ENCODE measurements around the gene USH1C. TPM values are rescaled to one million over a fixed set of nuclear protein-coding genes. Genes with fewer than 3 reads are reported as not detected.

Gene USH1C
- polyA plus RNA-seq, 3 donors = not detected

- 83% methylated on average over 4 of the region's 11 CpGs for WGBS (ENCODE audit: insufficient coverage)
- Histone ChIP-seq H3K79me2 (ENCODE audit: insufficient read depth, low read length) (no peaks in the 10 kb centered on the region), H3K9me3 (replicated peaks in 1 of 2; ENCODE audit: control insufficient read depth in 1 of 2, insufficient read depth in 1 of 2, low read length in 2 of 2) (no peaks in the 10 kb centered on the region), H3K9ac (ENCODE audit: insufficient read depth, low read length, poor library complexity, severe bottlenecking) (no peak overlapping the region), H3K4me3 (replicated peaks in 1 of 3; ENCODE audit: low read depth in 2 of 3, low read length in 3 of 3) (no peak overlapping the region), H3K27ac (ENCODE audit: low read depth in 1 of 2, low read length in 2 of 2) (no peak overlapping the region), H3K27me3 (ENCODE audit: control insufficient read depth in 2 of 2, insufficient read depth in 2 of 2, low read length in 2 of 2) (no peaks in the 10 kb centered on the region), H3K4me2 (replicated peaks; ENCODE audit: extremely low read depth, low read length, poor library complexity, severe bottlenecking) (no peak overlapping the region), H3K4me1 (ENCODE audit: control insufficient read depth in 1 of 2, insufficient read depth in 2 of 2, low read length in 2 of 2) (no peaks in the 10 kb centered on the region), H4K20me1 (ENCODE audit: insufficient read depth, low read length) (no peaks in the 10 kb centered on the region), H2AFZ (ENCODE audit: insufficient read depth, low read depth, low read length, poor library complexity, severe bottlenecking) (no peak overlapping the region), H3K36me3 (replicated peaks in 1 of 2; ENCODE audit: control insufficient read depth in 1 of 2, insufficient read depth in 2 of 2, low read length in 2 of 2) (no peaks in the 10 kb centered on the region)
- Mint-ChIP-seq H3K4me3 (no peak overlapping the region), H3K36me3 (no peaks in the 10 kb centered on the region), H3K9me3 (no peaks in the 10 kb centered on the region), H3K27ac (no peak overlapping the region), H3K27me3 (ENCODE audit: low read depth in 3 of 3) (peaks cover 0 to 1% (median 1%) of the 10 kb centered on the region in 3 donors), H3K4me1 (no peaks in the 10 kb centered on the region)
- intact Hi-C loops (cut with micrococcal nuclease) = no loop called here
- DNase-seq = no peak
- TF ChIP-seq, protein P1, sequence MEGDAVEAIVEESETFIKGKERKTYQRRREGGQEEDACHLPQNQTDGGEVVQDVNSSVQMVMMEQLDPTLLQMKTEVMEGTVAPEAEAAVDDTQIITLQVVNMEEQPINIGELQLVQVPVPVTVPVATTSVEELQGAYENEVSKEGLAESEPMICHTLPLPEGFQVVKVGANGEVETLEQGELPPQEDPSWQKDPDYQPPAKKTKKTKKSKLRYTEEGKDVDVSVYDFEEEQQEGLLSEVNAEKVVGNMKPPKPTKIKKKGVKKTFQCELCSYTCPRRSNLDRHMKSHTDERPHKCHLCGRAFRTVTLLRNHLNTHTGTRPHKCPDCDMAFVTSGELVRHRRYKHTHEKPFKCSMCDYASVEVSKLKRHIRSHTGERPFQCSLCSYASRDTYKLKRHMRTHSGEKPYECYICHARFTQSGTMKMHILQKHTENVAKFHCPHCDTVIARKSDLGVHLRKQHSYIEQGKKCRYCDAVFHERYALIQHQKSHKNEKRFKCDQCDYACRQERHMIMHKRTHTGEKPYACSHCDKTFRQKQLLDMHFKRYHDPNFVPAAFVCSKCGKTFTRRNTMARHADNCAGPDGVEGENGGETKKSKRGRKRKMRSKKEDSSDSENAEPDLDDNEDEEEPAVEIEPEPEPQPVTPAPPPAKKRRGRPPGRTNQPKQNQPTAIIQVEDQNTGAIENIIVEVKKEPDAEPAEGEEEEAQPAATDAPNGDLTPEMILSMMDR (IDR thresholded peaks at IDR 0.05) = no peak
Measured at GRCh38 chr11:17463546-17464174, 80.6 kb downstream of the USH1C start.

DNA sequence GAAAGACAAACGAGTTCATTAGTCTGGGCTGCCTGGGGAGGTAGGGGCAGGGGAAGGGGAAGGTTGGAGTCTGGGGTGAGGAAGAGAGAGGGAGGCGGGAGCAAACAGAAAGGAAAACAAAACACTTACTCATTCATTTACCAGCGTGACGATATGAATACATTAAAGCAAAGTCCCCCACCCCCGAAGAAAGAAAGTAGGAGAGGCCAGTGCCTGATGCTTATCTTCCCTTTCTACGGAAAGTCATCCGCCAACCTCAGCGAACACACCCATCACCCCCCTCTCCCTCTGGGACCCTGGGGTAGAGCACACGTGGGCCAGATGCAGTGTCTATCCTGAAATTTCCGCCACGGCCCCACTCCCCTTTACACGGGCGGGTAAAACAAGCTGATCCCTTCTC lies 81.3 kb downstream of the USH1C start:
- H3K9ac ChIP-seq (ENCODE audit: insufficient read depth, low read length, poor library complexity, severe bottlenecking) = no peak overlapping the region
- H3K27ac ChIP-seq (ENCODE audit: low read depth in 1 of 2, low read length in 2 of 2) = no peak overlapping the region
- Mint-ChIP-seq H3K27me3 (ENCODE audit: low read depth in 3 of 3) (peaks cover 0 to 4% (median 1%) of the 10 kb centered on the region in 3 donors), H3K4me1 (peaks cover 2% of the 10 kb centered on the region), H3K9me3 (no peaks in the 10 kb centered on the region), H3K4me3 (no peak overlapping the region), H3K36me3 (no peaks in the 10 kb centered on the region), H3K27ac (no peak overlapping the region)
- intact Hi-C loops (cut with micrococcal nuclease) = no loop called here
- DNase-seq = no peak
- no peak overlapping the region for H3K4me3 ChIP-seq (replicated peaks in 1 of 3; ENCODE audit: low read depth in 2 of 3, low read length in 3 of 3)
- H2AFZ ChIP-seq (ENCODE audit: insufficient read depth, low read depth, low read length, poor library complexity, severe bottlenecking) = no peak overlapping the region
- TF ChIP-seq, protein P1 (IDR thresholded peaks at IDR 0.05) = no peak
- no peaks in the 10 kb centered on the region for H3K4me1 ChIP-seq (ENCODE audit: control insufficient read depth in 1 of 2, insufficient read depth in 2 of 2, low read length in 2 of 2)
- no peaks in the 10 kb centered on the region for H3K9me3 ChIP-seq (replicated peaks in 1 of 2; ENCODE audit: control insufficient read depth in 1 of 2, insufficient read depth in 1 of 2, low read length in 2 of 2)
- 89% methylated on average over 7 of the region's 13 CpGs for WGBS (ENCODE audit: insufficient coverage)
- H4K20me1 ChIP-seq (ENCODE audit: insufficient read depth, low read length) = no peaks in the 10 kb centered on the region
- no peaks in the 10 kb centered on the region for H3K36me3 ChIP-seq (replicated peaks in 1 of 2; ENCODE audit: control insufficient read depth in 1 of 2, insufficient read depth in 2 of 2, low read length in 2 of 2)
- no peak overlapping the region for H3K4me2 ChIP-seq (replicated peaks; ENCODE audit: extremely low read depth, low read length, poor library complexity, severe bottlenecking)
- no peaks in the 10 kb centered on the region for H3K27me3 ChIP-seq (ENCODE audit: control insufficient read depth in 2 of 2, insufficient read depth in 2 of 2, low read length in 2 of 2)
- H3K79me2 ChIP-seq (ENCODE audit: insufficient read depth, low read length) = no peaks in the 10 kb centered on the region

All from CD14-positive monocyte (primary cell).